A549 (cell line): Measurements from ENCODE around the gene DNAAF5. TPM values are rescaled to one million over a fixed set of nuclear protein-coding genes. Genes with fewer than 3 reads are reported as not detected.

Source experiments
- ATAC-seq, 2 experiments: fragments of 200-7000 bp in 1 of 2; fragments of >200 bp in 1 of 2; cut with Nextera tagmentation in 1 of 2; cut with Tn5 transposase in 1 of 2; 3 replicates each; pipeline versions ENCODE4 v1.8.0 to v1.9.1; 2018 to 2020; ENCODE audit warnings: mild to moderate bottlenecking in 1 of 2, moderate library complexity in 1 of 2
- CTCF ChIA-PET: fragments of 300-600 bp; sonication (Branson Sonifier 250); formaldehyde crosslinking; extraction: SDS; loops from one replicate; lab custom pipeline; 2021; ENCODE audit warnings: antibody characterized with exemption, inconsistent platforms; lab: Yijun Ruan, JAX
- POLR2A ChIA-PET: fragments of 350-600 bp; formaldehyde crosslinking; extraction: SDS; loops from one replicate; lab custom pipeline; 2021; ENCODE audit warnings: antibody characterized with exemption, inconsistent platforms; lab: Yijun Ruan, JAX
- DNase-seq, 2 experiments: peaks; one replicate each; pipeline versions ENCODE4 v3.0.0 to v3.0.0-alpha.2; 2011 to 2016; ENCODE audit warnings: low read depth in 1 of 2, low spot score in 1 of 2
- FAIRE-seq: peaks from 2 replicates; lab custom pipeline; 2011; peaks lifted over from hg19 to GRCh38; lab: Jason Lieb, UNC
- H3K27ac ChIP-seq, 2 experiments: fragments of >200 bp; sonication (Bioruptor Twin); formaldehyde crosslinking; 3 replicates each; pipeline ENCODE4 v1.5.1; 2016 to 2017
- H3K4me1 ChIP-seq: fragments of >200 bp; sonication (Bioruptor Twin); formaldehyde crosslinking; 3 replicates; pipeline ENCODE4 v1.6.1; 2016
- H3K4me2 ChIP-seq: fragments of >200 bp; sonication (Bioruptor Twin); formaldehyde crosslinking; 3 replicates; pipeline ENCODE4 v1.6.1; 2016
- H3K4me3 ChIP-seq: fragments of >200 bp; sonication (Bioruptor Twin); formaldehyde crosslinking; 3 replicates; pipeline ENCODE4 v1.5.1; 2016
- H3K9me3 ChIP-seq: fragments of >200 bp; sonication (Bioruptor Twin); formaldehyde crosslinking; 3 replicates; pipeline ENCODE4 v1.6.1; 2016
- BHLHE40 ChIP-seq: IDR thresholded peaks from 2 replicates; pipeline ENCODE4 v1.6.1; 2012; ENCODE audit warnings: low read depth, low read length, inconsistent platforms
- CBX8 ChIP-seq: fragments of 200-600 bp; sonication (generic); IDR thresholded peaks from 2 replicates; pipeline ENCODE4 v1.6.1; 2016
- E2F6 ChIP-seq: IDR thresholded peaks from 2 replicates; pipeline ENCODE4 v1.6.1; 2012; ENCODE audit warnings: low read depth, borderline replicate concordance
- EP300 ChIP-seq, 2 experiments: fragments of >200 bp; sonication (Bioruptor Twin); formaldehyde crosslinking; IDR thresholded peaks; 2 replicates in 1 of 2; 3 replicates in 1 of 2; pipeline ENCODE4 v1.6.1; 2016 to 2017
- ESRRA ChIP-seq: fragments of 150-350 bp; IDR thresholded peaks from 2 replicates; pipeline ENCODE4 v1.6.1; 2014; ENCODE audit warnings: mild to moderate bottlenecking, low read length, borderline replicate concordance
- FOSL2 ChIP-seq, 2 experiments: fragments of 450-650 bp in 1 of 2; fragments of >200 bp in 1 of 2; sonication (Bioruptor Twin) in 1 of 2; formaldehyde crosslinking; IDR thresholded peaks; 2 replicates each; pipeline versions ENCODE4 v1.5.0 to v1.6.1; 2016 to 2020; ENCODE audit warnings: mild to moderate bottlenecking in 1 of 2, moderate library complexity in 1 of 2
- HEYL ChIP-seq: fragments of 250-450 bp; sonication (Bioruptor Pico); IDR thresholded peaks from 2 replicates; pipeline ENCODE4 v1.8.0; 2021; ENCODE audit warnings: mild to moderate bottlenecking, moderate library complexity
- HOXA7 ChIP-seq: fragments of 250-450 bp; sonication (Bioruptor Pico); IDR thresholded peaks from 2 replicates; pipeline ENCODE4 v1.5.0; 2020; ENCODE audit warnings: mild to moderate bottlenecking, moderate library complexity
- HOXB13 ChIP-seq: fragments of 250-450 bp; sonication (Bioruptor Pico); IDR thresholded peaks from 2 replicates; pipeline ENCODE4 v1.5.0; 2020; ENCODE audit warnings: low read depth, mild to moderate bottlenecking, moderate library complexity
- JUN ChIP-seq, 2 experiments: fragments of >200 bp; sonication (Bioruptor Twin); formaldehyde crosslinking; IDR thresholded peaks; 2 replicates in 1 of 2; 3 replicates in 1 of 2; pipeline ENCODE4 v1.6.1; 2016 to 2017
- JUNB ChIP-seq: fragments of >200 bp; sonication (Bioruptor Twin); formaldehyde crosslinking; IDR thresholded peaks from 2 replicates; pipeline ENCODE4 v1.6.1; 2016
- KDM5A ChIP-seq: fragments of 200-600 bp; sonication (generic); IDR thresholded peaks from 2 replicates; pipeline ENCODE4 v1.6.1; 2016; ENCODE audit warnings: antibody characterized with exemption, mild to moderate bottlenecking
- NFE2L2 ChIP-seq: fragments of 150-350 bp; conservative IDR thresholded peaks from 2 replicates; pipeline ENCODE4 v1.6.1; 2014; ENCODE audit warnings: low read length
- RFX5 ChIP-seq: fragments of 450-650 bp; IDR thresholded peaks from 2 replicates; pipeline ENCODE4 v1.7.1; 2014; ENCODE audit warnings: antibody characterized with exemption, mild to moderate bottlenecking, moderate library complexity
- SREBF2 ChIP-seq: fragments of 450-650 bp; IDR thresholded peaks from 2 replicates; pipeline ENCODE4 v1.6.1; 2014; ENCODE audit warnings: mild to moderate bottlenecking, moderate library complexity
- ZSCAN20 ChIP-seq: fragments of 250-450 bp; sonication (Bioruptor Pico); IDR thresholded peaks from 2 replicates; pipeline ENCODE4 v1.8.0; 2022; ENCODE audit warnings: mild to moderate bottlenecking, moderate library complexity
- WGBS: methylation state at CpG from one replicate; pipeline ENCODE4 v1.1.6; 2017; ENCODE audit errors: missing lambda C conversion rate; 5-methylcytosine and 5-hydroxymethylcytosine counted together
- polyA plus RNA-seq, 4 experiments: library from polyadenylated mRNA; depleted of rRNA in 3 of 4; stranded (reverse); fragments of >200 nt; fragmentation: RNase III in 1 of 4; extraction: RNeasy Plus Mini Kit Qiagen cat#74134 plus additional on column Dnase treatment in 1 of 4; gene quantifications; 2 replicates in 3 of 4; 3 replicates in 1 of 4; pipeline ENCODE4 v1.2.3, GENCODE V29; 2011 to 2017
- TF ChIP-seq, protein P1 (sequence below): fragments of >200 bp; sonication (Bioruptor Twin); formaldehyde crosslinking; IDR thresholded peaks from 3 replicates; pipeline ENCODE4 v1.6.1; 2016
- TF ChIP-seq, protein P2 (sequence below): fragments of 250-450 bp; sonication (Bioruptor Pico); IDR thresholded peaks from 2 replicates; pipeline ENCODE4 v1.5.0; 2021; ENCODE audit warnings: mild to moderate bottlenecking, moderate library complexity, borderline replicate concordance

DNAAF5 gene
- polyA plus RNA-seq, 2 of the 4 experiments (the other 2 are of a cell fraction): 27.8 to 34.7 TPM

DNA sequence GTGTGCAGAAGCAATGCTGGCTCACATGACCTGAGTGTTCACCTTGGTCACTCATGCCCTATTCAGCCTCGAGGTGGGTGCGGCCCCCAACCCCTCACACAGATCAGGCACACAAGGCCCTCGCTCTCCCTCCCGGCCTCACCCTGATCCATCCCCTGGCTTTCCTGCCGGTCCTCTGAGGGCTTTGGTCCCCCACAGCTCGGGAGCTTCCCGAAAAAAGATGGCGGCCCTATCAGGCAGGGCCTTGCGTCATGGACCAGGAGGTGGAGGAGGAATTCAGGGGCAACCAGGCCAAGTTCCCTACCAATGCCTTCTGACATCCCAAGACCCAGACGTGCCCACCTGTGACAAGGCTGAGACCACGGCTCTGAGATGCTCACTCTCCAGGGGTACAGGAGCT, 43.7 kb upstream of the DNAAF5 start:
- no peak overlapping the region for H3K27ac ChIP-seq
- POLR2A ChIA-PET: no interaction called here
- H3K4me1 ChIP-seq: no peaks in the 10 kb centered on the region
- TF ChIP-seq BHLHE40 (no peak), KDM5A (no peak), E2F6 (no peak), HEYL (no peak), ZSCAN20 (no peak), CBX8 (no peak), HOXB13 (CRISPR knock-in tag) (no peak), EP300 (IDR thresholded peaks at IDR 0.05) (no peak), JUN (IDR thresholded peaks at IDR 0.05) (no peak), ESRRA (no peak), HOXA7 (CRISPR knock-in tag) (no peak), JUNB (no peak), FOSL2 (IDR thresholded peaks at IDR 0.05) (no peak), FOSL2 (CRISPR knock-in tag; IDR thresholded peaks at IDR 0.05) (no peak)
- TF ChIP-seq, protein P1, sequence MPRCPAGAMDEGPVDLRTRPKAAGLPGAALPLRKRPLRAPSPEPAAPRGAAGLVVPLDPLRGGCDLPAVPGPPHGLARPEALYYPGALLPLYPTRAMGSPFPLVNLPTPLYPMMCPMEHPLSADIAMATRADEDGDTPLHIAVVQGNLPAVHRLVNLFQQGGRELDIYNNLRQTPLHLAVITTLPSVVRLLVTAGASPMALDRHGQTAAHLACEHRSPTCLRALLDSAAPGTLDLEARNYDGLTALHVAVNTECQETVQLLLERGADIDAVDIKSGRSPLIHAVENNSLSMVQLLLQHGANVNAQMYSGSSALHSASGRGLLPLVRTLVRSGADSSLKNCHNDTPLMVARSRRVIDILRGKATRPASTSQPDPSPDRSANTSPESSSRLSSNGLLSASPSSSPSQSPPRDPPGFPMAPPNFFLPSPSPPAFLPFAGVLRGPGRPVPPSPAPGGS: no peak
- TF ChIP-seq, protein P2, sequence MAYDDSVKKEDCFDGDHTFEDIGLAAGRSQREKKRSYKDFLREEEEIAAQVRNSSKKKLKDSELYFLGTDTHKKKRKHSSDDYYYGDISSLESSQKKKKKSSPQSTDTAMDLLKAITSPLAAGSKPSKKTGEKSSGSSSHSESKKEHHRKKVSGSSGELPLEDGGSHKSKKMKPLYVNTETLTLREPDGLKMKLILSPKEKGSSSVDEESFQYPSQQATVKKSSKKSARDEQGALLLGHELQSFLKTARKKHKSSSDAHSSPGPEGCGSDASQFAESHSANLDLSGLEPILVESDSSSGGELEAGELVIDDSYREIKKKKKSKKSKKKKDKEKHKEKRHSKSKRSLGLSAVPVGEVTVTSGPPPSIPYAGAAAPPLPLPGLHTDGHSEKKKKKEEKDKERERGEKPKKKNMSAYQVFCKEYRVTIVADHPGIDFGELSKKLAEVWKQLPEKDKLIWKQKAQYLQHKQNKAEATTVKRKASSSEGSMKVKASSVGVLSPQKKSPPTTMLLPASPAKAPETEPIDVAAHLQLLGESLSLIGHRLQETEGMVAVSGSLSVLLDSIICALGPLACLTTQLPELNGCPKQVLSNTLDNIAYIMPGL (CRISPR knock-in tag): no peak
- no peak for DNase-seq
- no peak for FAIRE-seq
- 91% methylated on average over 11 of the region's 11 CpGs for WGBS
- H3K4me2 ChIP-seq: no peak overlapping the region
- CTCF ChIA-PET: no interaction called here
- ATAC-seq: no peak
- no peak overlapping the region for H3K4me3 ChIP-seq
- peaks cover 41% of the 10 kb centered on the region for H3K9me3 ChIP-seq

- CTCF ChIA-PET: no interaction called here
- TF ChIP-seq RFX5: no peak
- no peak for TF ChIP-seq JUNB
- no peak for TF ChIP-seq NFE2L2
- TF ChIP-seq, protein P1: no peak
- TF ChIP-seq, all 56 proteins: peak for 0
- Histone ChIP-seq H3K4me3 (no peak overlapping the region), H3K4me2 (no peak overlapping the region), H3K4me1 (no peaks in the 10 kb centered on the region), H3K27ac (no peak overlapping the region), H3K9me3 (peaks cover 48% of the 10 kb centered on the region)
- DNase-seq: no peak
- no peak for FAIRE-seq
- WGBS: 93% methylated on average over 15 of the region's 19 CpGs
- POLR2A ChIA-PET: no interaction called here
- no peak for ATAC-seq
Measured at GRCh38 chr7:683526-684205, 42.8 kb upstream of the DNAAF5 start.

- no peak overlapping the region for H3K27ac ChIP-seq
- ATAC-seq: no peak
- WGBS: 81% methylated on average over 9 of the region's 9 CpGs
- CTCF ChIA-PET: no interaction called here
- no peak for FAIRE-seq
- H3K4me1 ChIP-seq: no peaks in the 10 kb centered on the region
- peaks cover 54% of the 10 kb centered on the region for H3K9me3 ChIP-seq
- TF ChIP-seq SREBF2: no peak
- POLR2A ChIA-PET: no interaction called here
- no peak for DNase-seq
- no peak overlapping the region for H3K4me2 ChIP-seq
- no peak overlapping the region for H3K4me3 ChIP-seq
Measured at GRCh38 chr7:684416-684815, 42.1 kb upstream of the DNAAF5 start.
